ENCODE measurements around the gene NRXN3. TPM values are rescaled to one million over a fixed set of nuclear protein-coding genes. Genes with fewer than 3 reads are reported as not detected.

The NRXN3 gene
- total and polyA plus RNA-seq, 8 donors: 1.3 to 7.6 (median 1.5) TPM

DNA sequence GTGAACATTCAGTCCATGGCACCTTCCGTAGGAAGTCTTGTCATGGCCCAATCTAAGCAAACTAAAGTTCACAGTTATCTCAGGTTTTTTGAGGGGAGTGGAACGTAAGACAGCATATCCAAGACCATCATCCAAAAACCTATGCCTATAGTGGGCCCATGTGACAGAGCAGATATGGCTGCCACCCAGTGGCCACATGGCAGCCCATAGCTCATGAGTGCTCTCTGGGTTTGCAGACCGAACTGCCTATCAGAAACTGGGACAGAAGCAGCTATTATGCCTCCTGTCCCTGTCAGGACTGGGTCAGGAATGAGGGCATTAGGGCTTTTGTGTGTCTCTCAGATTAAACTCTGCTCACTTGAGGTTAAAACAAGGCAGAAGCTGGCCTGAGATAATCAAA lies 503.7 kb downstream of the NRXN3 start:
- H3K9me3 ChIP-seq: peaks cover 0 to 4% of the 10 kb centered on the region in 2 donors
- no peak overlapping the region for H3K27ac ChIP-seq
- intact Hi-C loops (cut with DNase I): no loop called here
- H3K4me1 ChIP-seq: no peaks in the 10 kb centered on the region
- DNase-seq (no peak), ATAC-seq (no peak)
- H3K27me3 ChIP-seq: no peaks in the 10 kb centered on the region
- H3K36me3 ChIP-seq: no peaks in the 10 kb centered on the region
- no peak overlapping the region for H3K4me3 ChIP-seq
- TF ChIP-seq, protein P1, sequence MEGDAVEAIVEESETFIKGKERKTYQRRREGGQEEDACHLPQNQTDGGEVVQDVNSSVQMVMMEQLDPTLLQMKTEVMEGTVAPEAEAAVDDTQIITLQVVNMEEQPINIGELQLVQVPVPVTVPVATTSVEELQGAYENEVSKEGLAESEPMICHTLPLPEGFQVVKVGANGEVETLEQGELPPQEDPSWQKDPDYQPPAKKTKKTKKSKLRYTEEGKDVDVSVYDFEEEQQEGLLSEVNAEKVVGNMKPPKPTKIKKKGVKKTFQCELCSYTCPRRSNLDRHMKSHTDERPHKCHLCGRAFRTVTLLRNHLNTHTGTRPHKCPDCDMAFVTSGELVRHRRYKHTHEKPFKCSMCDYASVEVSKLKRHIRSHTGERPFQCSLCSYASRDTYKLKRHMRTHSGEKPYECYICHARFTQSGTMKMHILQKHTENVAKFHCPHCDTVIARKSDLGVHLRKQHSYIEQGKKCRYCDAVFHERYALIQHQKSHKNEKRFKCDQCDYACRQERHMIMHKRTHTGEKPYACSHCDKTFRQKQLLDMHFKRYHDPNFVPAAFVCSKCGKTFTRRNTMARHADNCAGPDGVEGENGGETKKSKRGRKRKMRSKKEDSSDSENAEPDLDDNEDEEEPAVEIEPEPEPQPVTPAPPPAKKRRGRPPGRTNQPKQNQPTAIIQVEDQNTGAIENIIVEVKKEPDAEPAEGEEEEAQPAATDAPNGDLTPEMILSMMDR (IDR thresholded peaks at IDR 0.05): no peak

DNA sequence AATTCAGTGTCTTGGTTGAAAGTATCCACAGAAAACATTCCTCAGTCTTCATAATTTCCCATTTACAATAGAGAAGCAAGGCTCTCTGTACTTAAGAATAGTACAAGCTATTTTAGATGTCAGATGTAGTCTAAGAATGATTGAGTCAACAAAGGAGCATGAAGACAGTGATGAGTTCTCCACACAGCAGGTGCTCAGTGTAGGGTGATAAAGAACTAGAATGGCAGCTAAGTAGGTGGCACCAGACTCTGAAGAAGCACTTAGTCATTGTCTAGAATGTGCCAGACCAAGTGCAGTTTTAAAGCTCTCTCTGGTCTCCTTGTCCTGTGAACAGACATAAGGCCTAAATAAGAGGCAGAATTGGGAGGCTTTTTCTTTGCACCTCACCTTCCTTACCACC lies 504.6 kb downstream of the NRXN3 start:
- H3K27me3 ChIP-seq: no peaks in the 10 kb centered on the region
- no peaks in the 10 kb centered on the region for H3K4me1 ChIP-seq
- H3K4me3 ChIP-seq: no peak overlapping the region
- DNase-seq (no peak), ATAC-seq (no peak)
- H3K36me3 ChIP-seq: no peaks in the 10 kb centered on the region
- no peak overlapping the region for H3K27ac ChIP-seq
- intact Hi-C loops (cut with DNase I): no loop called here
- TF ChIP-seq, protein P1 (IDR thresholded peaks at IDR 0.05): no peak
- peaks cover 0 to 2% of the 10 kb centered on the region in 2 donors for H3K9me3 ChIP-seq

DNA sequence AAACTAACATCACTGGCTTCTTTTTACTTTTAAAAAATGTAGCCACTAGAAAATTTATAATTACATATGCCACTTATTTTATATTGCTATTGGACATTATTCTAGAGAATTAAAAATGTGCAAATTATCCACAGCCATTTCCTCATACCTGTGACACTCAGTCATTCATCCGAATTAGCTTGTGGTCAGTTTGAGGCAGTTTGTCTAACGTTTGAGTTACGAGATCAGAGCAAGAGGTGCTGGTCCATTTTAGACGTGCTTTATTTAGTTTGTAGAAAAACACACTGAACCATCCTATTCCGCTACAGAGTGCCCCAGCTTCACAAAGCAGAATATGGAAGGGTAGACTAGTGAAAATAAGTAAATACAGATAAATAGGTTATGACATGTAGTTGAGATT lies 513.0 kb downstream of the NRXN3 start:
- intact Hi-C loops (cut with DNase I): no loop called here
- no peaks in the 10 kb centered on the region for H3K27me3 ChIP-seq
- ATAC-seq: no peak
- no peak overlapping the region for H3K27ac ChIP-seq
- H3K4me1 ChIP-seq: no peaks in the 10 kb centered on the region
- H3K4me3 ChIP-seq: no peak overlapping the region
- TF ChIP-seq, protein P1 (IDR thresholded peaks at IDR 0.05): no peak
- DNase-seq: no peak
- no peaks in the 10 kb centered on the region for H3K36me3 ChIP-seq
- no peaks in the 10 kb centered on the region for H3K9me3 ChIP-seq

DNA sequence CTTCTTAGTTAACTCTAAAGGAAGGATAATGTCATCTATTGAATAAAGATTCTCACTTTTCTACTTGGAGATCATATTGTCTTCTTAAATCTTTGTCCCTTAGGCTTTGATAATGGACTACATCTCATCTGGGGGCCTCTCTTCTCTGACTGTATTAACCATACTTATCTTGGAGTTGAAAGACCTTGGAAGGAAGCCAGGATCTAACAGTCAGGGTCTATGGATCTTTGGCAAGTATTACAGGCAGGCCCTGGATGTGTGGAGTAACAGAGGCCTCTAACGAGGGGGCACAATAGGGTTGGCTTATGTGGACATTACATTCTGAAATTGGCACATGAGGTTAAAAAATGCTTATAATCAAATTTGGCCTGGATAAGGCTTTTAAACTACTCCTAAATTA lies 513.8 kb downstream of the NRXN3 start:
- intact Hi-C loops (cut with DNase I): no loop called here
- no peaks in the 10 kb centered on the region for H3K36me3 ChIP-seq
- ATAC-seq (no peak), DNase-seq (peak in 1 of 4 donors; percentile 13)
- H3K4me1 ChIP-seq: no peaks in the 10 kb centered on the region
- no peaks in the 10 kb centered on the region for H3K9me3 ChIP-seq
- no peak overlapping the region for H3K27ac ChIP-seq
- H3K4me3 ChIP-seq: no peak overlapping the region
- TF ChIP-seq, protein P1 (IDR thresholded peaks at IDR 0.05): no peak
- H3K27me3 ChIP-seq: no peaks in the 10 kb centered on the region

DNA sequence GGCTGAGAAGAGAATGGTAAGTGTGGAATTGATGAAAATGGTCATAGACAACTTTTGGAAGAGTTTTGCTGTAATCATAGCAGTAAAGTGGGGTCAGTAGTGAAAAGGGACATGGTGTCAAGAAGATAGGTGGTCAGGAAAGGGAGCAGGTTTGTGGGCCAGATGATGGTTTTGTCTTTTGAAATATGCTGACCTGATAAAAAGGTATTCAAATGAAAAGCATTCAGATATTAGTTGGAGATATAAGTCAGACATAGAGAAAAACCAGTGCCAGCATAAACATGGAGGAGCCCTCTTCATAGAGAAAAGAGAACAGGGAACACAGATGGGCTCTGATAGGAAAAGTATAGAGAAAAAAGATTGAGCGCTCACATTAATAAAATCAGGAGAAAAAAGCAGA lies 518.3 kb downstream of the NRXN3 start:
- Histone ChIP-seq H3K4me1 (no peaks in the 10 kb centered on the region), H3K27ac (no peak overlapping the region), H3K36me3 (no peaks in the 10 kb centered on the region), H3K9me3 (no peaks in the 10 kb centered on the region), H3K27me3 (no peaks in the 10 kb centered on the region), H3K4me3 (no peak overlapping the region)
- no peak for ATAC-seq
- intact Hi-C loops (cut with DNase I): no loop called here
- DNase-seq: no peak
- TF ChIP-seq, protein P1 (IDR thresholded peaks at IDR 0.05): no peak

All from left lung (tissue), 10 donors.